Activated B cell treated with CpG ODN at 0.5 μM for 24 hours (primary cell): ENCODE results near the gene JPH3. TPM values are rescaled to one million over a fixed set of nuclear protein-coding genes. Genes with fewer than 3 reads are reported as not detected.
A peak's percentile ranks its signal among the peaks of the same experiment; 100 is the strongest.

Source experiments
- ATAC-seq: fragments of 200-7000 bp; cut with Tn5 transposase; one replicate; pipeline ENCODE4 v1.10.0; 2021; ENCODE audit warnings: low read depth, mild to moderate bottlenecking, moderate library complexity
- CTCF ChIA-PET: fragments of 350-600 bp; sonication (Branson Sonifier 250); formaldehyde crosslinking; loops from one replicate; lab custom pipeline; 2021; ENCODE audit warnings: antibody characterized with exemption; lab: Charles Lee
- POLR2A ChIA-PET: fragments of 350-600 bp; sonication (Branson Sonifier 250); formaldehyde crosslinking; loops from one replicate; lab custom pipeline; 2021; ENCODE audit warnings: antibody characterized with exemption; lab: Charles Lee
- DNase-seq: peaks from one replicate; pipeline ENCODE4 v3.0.0; 2022
- H3K27ac Mint-ChIP-seq: one replicate; pipeline ENCODE4 v1.8.0; 2020; ENCODE audit warnings: mixed read lengths
- H3K27me3 Mint-ChIP-seq: one replicate; pipeline ENCODE4 v1.8.0; 2021; ENCODE audit warnings: mixed read lengths
- H3K36me3 Mint-ChIP-seq: one replicate; pipeline ENCODE4 v1.8.0; 2021; ENCODE audit warnings: low read depth, mixed read lengths
- H3K4me1 Mint-ChIP-seq: one replicate; pipeline ENCODE4 v1.8.0; 2021; ENCODE audit warnings: mixed read lengths
- H3K4me3 Mint-ChIP-seq: one replicate; pipeline ENCODE4 v1.8.0; 2020; ENCODE audit warnings: mild to moderate bottlenecking, mixed read lengths
- H3K9me3 Mint-ChIP-seq: one replicate; pipeline ENCODE4 v1.8.0; 2020; ENCODE audit warnings: mixed read lengths
- intact Hi-C: fragments of 100-400 bp; cut with micrococcal nuclease; formaldehyde crosslinking; loops from one replicate; pipeline ENCODE4 v1.15.1; 2024
- total RNA-seq: library from RNA; stranded (reverse); gene quantifications from 2 replicates; pipeline ENCODE4 v1.2.3, GENCODE V29; 2022
- TF ChIP-seq, protein P1 (sequence below): fragments of 200-600 bp; IDR thresholded peaks from one replicate; pipeline ENCODE4 v1.8.0; 2022; ENCODE audit warnings: antibody characterized with exemption, mild to moderate bottlenecking

The JPH3 gene
- total RNA-seq, 1 donor from 2014 or later = not detected

DNA sequence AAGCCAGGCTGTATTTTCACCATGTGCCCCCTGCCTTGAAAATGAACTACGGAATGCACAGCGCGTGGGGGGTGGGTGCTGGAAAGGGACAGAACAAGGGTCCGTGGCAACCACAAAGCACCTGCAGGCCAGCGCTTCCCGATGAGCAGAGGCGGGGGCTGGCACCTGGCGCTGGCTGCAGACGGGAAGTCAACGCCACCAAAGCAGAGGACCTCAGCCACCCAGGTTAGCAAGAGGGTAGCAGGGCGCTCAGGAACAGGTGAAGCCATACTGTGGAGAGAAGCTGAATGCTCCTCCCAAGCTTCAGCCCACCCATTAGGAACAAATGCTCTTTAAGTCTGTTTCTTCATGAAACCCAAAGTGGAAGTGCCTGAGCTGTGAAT is 98.8 kb downstream of the JPH3 start:
- CTCF ChIA-PET = interaction anchor here (1.0 to 2.4 kb wide), 4 partner anchors 22 to 68 kb away, joined by 3 to 6 read pairs (median 5); no protein-coding TSS in a partner anchor
- Mint-ChIP-seq H3K9me3 (no peaks in the 10 kb centered on the region), H3K27me3 (no peaks in the 10 kb centered on the region), H3K4me3 (peak overlapping the region; percentile 19), H3K27ac (peak overlapping the region; percentile 82), H3K4me1 (peaks cover 58% of the 10 kb centered on the region), H3K36me3 (peaks cover 17% of the 10 kb centered on the region)
- no peak for DNase-seq
- intact Hi-C loops = loop anchor here (2.0 to 10.0 kb wide), 5 partner anchors 24 to 1139 kb away; partner anchors contain the start of genes KLHDC4, SLC7A5 and ZCCHC14
- TF ChIP-seq, protein P1, sequence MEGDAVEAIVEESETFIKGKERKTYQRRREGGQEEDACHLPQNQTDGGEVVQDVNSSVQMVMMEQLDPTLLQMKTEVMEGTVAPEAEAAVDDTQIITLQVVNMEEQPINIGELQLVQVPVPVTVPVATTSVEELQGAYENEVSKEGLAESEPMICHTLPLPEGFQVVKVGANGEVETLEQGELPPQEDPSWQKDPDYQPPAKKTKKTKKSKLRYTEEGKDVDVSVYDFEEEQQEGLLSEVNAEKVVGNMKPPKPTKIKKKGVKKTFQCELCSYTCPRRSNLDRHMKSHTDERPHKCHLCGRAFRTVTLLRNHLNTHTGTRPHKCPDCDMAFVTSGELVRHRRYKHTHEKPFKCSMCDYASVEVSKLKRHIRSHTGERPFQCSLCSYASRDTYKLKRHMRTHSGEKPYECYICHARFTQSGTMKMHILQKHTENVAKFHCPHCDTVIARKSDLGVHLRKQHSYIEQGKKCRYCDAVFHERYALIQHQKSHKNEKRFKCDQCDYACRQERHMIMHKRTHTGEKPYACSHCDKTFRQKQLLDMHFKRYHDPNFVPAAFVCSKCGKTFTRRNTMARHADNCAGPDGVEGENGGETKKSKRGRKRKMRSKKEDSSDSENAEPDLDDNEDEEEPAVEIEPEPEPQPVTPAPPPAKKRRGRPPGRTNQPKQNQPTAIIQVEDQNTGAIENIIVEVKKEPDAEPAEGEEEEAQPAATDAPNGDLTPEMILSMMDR = no peak
- peak; percentile 22 for ATAC-seq
- POLR2A ChIA-PET = interaction anchor here (0.6 to 2.5 kb wide), 10 partner anchors 10 to 763 kb away, joined by 3 to 12 read pairs (median 5); partner anchors contain the start of gene KLHDC4

DNA sequence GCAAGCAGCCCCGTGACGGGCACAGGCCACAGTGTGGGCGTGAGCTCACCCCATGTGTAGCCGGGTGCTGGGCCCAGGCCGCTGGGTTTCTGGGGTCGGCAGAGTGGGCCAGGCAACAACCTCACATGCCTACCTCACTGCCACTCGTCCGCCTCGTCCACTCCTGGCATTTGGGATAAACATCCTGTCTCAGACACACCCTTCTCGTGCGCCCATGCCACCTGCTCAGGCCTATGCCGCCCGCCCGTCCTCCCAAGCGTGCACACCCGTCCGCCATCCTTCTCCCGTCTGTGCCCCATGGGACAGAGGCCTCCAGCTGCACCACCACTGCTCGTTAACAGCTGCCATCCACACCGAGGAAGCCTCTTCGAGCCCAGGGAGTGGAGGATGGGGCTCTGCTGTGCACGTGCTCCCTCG is 99.2 kb downstream of the JPH3 start:
- peaks cover 58% of the 10 kb centered on the region for H3K4me1 Mint-ChIP-seq
- peaks cover 14% of the 10 kb centered on the region for H3K36me3 Mint-ChIP-seq
- ChIA-PET CTCF (interaction anchor here (1.0 to 2.4 kb wide), 4 partner anchors 21 to 67 kb away, joined by 3 to 6 read pairs (median 5); no protein-coding TSS in a partner anchor), POLR2A (interaction anchor here (0.6 to 2.5 kb wide), 8 partner anchors 11 to 344 kb away, joined by 3 to 12 read pairs (median 5); partner anchors contain the start of gene KLHDC4)
- peak; percentile 61 for DNase-seq
- intact Hi-C loops = loop anchor here (2.0 to 10.0 kb wide), 5 partner anchors 23 to 1139 kb away; partner anchors contain the start of genes KLHDC4, SLC7A5 and ZCCHC14
- H3K9me3 Mint-ChIP-seq = no peaks in the 10 kb centered on the region
- peak overlapping the region; percentile 54 for H3K4me3 Mint-ChIP-seq
- TF ChIP-seq, protein P1 = no peak
- peak overlapping the region; percentile 82 for H3K27ac Mint-ChIP-seq
- peak; percentile 76 for ATAC-seq
- no peaks in the 10 kb centered on the region for H3K27me3 Mint-ChIP-seq

DNA sequence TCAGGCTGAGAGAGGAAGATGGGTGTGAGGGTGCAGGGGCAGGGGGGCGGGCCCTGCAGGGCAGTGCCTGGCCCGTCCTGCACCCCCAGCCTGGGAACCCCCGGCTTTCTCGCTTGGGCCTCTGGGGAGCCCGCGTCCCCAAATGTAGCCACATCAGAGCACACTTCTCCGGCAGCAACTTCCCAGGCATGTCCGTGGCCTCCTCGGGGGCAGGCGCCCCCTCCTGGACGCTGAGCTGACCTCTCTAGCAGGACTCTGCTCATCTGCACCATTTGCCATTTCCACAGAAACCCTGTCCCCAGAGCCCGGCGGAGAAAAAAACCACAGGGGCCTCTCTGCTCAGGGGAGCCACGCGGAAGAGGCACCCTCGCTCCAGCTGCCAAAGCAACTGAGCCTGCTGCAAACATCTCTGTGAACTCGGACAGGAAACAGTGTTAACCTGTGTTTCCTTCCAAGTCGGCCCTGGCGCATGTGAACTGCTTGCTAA is 100.1 kb downstream of the JPH3 start:
- Mint-ChIP-seq H3K36me3 (peaks cover 16% of the 10 kb centered on the region), H3K27ac (peak overlapping the region; percentile 82), H3K4me1 (peaks cover 58% of the 10 kb centered on the region), H3K9me3 (no peaks in the 10 kb centered on the region), H3K4me3 (peak overlapping the region; percentile 57), H3K27me3 (no peaks in the 10 kb centered on the region)
- intact Hi-C loops = loop anchor here (1.0 to 10.0 kb wide), 5 partner anchors 65 to 1140 kb away; partner anchors contain the start of genes KLHDC4, SLC7A5 and ZCCHC14
- ATAC-seq (peak; percentile 46), DNase-seq (peak; percentile 57)
- ChIA-PET POLR2A (interaction anchor here (0.5 to 2.5 kb wide), 8 partner anchors 11 to 1944 kb away, joined by 3 to 12 read pairs (median 4); partner anchors contain the start of gene KLHDC4), CTCF (interaction anchor here (0.8 to 2.4 kb wide), 5 partner anchors 49 to 1137 kb away, joined by 3 to 6 read pairs (median 4); no protein-coding TSS in a partner anchor)
- TF ChIP-seq, protein P1 = no peak

DNA sequence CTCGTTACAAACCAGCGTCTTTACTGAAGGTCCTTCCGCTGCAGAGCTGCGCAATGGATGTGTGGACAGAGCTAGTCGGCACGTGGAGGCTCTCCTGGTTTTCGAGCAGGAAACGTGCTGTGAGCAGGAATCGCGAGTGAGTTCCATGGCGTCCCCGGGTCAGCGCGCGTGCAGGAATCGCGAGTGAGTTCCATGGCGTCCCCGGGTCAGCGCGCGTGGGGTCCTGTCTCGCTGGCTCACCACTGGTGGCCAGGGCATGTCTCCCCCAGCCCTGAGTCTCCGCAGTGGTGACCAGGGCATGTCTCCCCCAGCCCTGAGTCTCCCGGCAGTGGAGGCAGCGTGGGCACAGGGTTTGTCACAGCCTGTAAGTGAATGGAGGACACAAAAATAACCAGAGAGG is 100.8 kb downstream of the JPH3 start:
- ATAC-seq (no peak), DNase-seq (no peak)
- Mint-ChIP-seq H3K9me3 (no peaks in the 10 kb centered on the region), H3K27me3 (no peaks in the 10 kb centered on the region), H3K4me3 (peak overlapping the region; percentile 57), H3K4me1 (peaks cover 56% of the 10 kb centered on the region), H3K36me3 (peaks cover 22% of the 10 kb centered on the region), H3K27ac (peak overlapping the region; percentile 76)
- ChIA-PET POLR2A (interaction anchor here (0.5 to 2.5 kb wide), 5 partner anchors 10 to 1945 kb away, joined by 3 to 12 read pairs (median 3); partner anchors contain the start of gene KLHDC4), CTCF (interaction anchor here (0.9 to 2.4 kb wide), 2 partner anchors 66 to 67 kb away, joined by 4 to 6 read pairs; no protein-coding TSS in a partner anchor)
- intact Hi-C loops = loop anchor here (5.0 to 10.0 kb wide), 4 partner anchors 64 to 1141 kb away; partner anchors contain the start of genes KLHDC4, SLC7A5 and ZCCHC14
- TF ChIP-seq, protein P1 = no peak
